Uterus (tissue), 4 donors: ENCODE data around the gene MAN1B1. TPM values are rescaled to one million over a fixed set of nuclear protein-coding genes. Genes with fewer than 3 reads are reported as not detected.

Experiments
- DNase-seq, 2 donors: peaks; one replicate each; pipeline ENCODE4 v3.0.0-alpha.2; 2019 to 2020
- H3K27ac ChIP-seq, 2 donors: fragments of 200-600 bp; sonication (generic); 1 replicate in 1 of 2; 2 replicates in 1 of 2; pipeline ENCODE4 v1.5.1; 2016 to 2018
- H3K27me3 ChIP-seq, 2 donors: fragments of 200-600 bp; sonication (generic); one replicate each; pipeline ENCODE4 v1.5.1; 2018 to 2019; ENCODE audit warnings: control low read depth in 1 of 2
- H3K36me3 ChIP-seq, 2 donors: fragments of 200-600 bp; sonication (generic); one replicate each; pipeline ENCODE4 v1.5.1; 2019; ENCODE audit warnings: control low read depth in 1 of 2
- H3K4me1 ChIP-seq, 2 donors: fragments of 200-600 bp; sonication (generic); one replicate each; pipeline ENCODE4 v1.5.1; 2018 to 2019; ENCODE audit warnings: control low read depth in 1 of 2
- H3K4me3 ChIP-seq, 2 donors: fragments of 200-600 bp; sonication (generic); 1 replicate in 1 of 2; 2 replicates in 1 of 2; pipeline ENCODE4 v1.5.1; 2018 to 2019; ENCODE audit warnings: mild to moderate bottlenecking in 1 of 2
- H3K9me3 ChIP-seq, 2 donors: fragments of 200-600 bp; sonication (generic); one replicate each; pipeline ENCODE4 v1.5.1; 2019; ENCODE audit warnings: control low read depth in 1 of 2
- POLR2A ChIP-seq, 2 donors: fragments of 450-650 bp; IDR thresholded peaks; one replicate each; pipeline ENCODE4 v1.6.1; 2016; ENCODE audit warnings: antibody characterized with exemption in 2 of 2, mild to moderate bottlenecking in 1 of 2, moderate library complexity in 1 of 2
- intact Hi-C: fragments of 100-400 bp; cut with DNase I; formaldehyde crosslinking; loops from one replicate; pipeline ENCODE4 v1.15.1; 2023; ENCODE audit warnings: low total_unique reads
- total RNA-seq, 4 donors: library from RNA; depleted of rRNA in 3 of 4; stranded (reverse); fragments of >200 nt in 3 of 4; gene quantifications; one replicate each; pipeline versions ENCODE4 v1.1.0 to v1.2.4, GENCODE V29; 2014 to 2023
- TF ChIP-seq, protein P1 (sequence below), 4 experiments: fragments of 200-600 bp in 2 of 4; fragments of 450-650 bp in 2 of 4; sonication (generic) in 2 of 4; IDR thresholded peaks; one replicate each; pipeline ENCODE4 v1.5.1; 2016 to 2019; ENCODE audit warnings: antibody characterized with exemption in 4 of 4, mild to moderate bottlenecking in 2 of 4, moderate library complexity in 1 of 4
- donor health status: DM: yes; HTN: yes; CAD: no.

Gene MAN1B1
- total RNA-seq, 4 donors from 2014 or later: 32.9 to 65.0 (median 47.5) TPM

DNA sequence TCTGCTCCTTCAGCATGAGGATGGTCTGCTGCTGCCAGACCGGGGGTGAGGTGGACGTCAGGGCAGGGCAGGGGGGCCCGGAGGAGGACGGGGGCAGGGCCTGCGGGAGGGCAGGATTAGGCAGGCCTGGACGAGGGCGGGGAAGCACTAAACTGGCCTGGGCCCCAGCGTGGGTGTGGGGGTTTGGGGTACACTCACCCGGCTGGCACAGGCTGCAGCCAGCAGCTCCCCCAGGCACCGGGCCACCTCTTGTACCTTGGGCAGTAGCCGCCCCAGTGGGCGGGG lies 22.0 kb upstream of the MAN1B1 start:
- Histone ChIP-seq H3K4me1 (peaks cover 0 to 2% of the 10 kb centered on the region in 2 donors), H3K36me3 (no peaks in the 10 kb centered on the region), H3K9me3 (no peaks in the 10 kb centered on the region), H3K27me3 (peaks cover 0 to 10% of the 10 kb centered on the region in 2 donors), H3K4me3 (no peak overlapping the region), H3K27ac (no peak overlapping the region)
- TF ChIP-seq, protein P1, sequence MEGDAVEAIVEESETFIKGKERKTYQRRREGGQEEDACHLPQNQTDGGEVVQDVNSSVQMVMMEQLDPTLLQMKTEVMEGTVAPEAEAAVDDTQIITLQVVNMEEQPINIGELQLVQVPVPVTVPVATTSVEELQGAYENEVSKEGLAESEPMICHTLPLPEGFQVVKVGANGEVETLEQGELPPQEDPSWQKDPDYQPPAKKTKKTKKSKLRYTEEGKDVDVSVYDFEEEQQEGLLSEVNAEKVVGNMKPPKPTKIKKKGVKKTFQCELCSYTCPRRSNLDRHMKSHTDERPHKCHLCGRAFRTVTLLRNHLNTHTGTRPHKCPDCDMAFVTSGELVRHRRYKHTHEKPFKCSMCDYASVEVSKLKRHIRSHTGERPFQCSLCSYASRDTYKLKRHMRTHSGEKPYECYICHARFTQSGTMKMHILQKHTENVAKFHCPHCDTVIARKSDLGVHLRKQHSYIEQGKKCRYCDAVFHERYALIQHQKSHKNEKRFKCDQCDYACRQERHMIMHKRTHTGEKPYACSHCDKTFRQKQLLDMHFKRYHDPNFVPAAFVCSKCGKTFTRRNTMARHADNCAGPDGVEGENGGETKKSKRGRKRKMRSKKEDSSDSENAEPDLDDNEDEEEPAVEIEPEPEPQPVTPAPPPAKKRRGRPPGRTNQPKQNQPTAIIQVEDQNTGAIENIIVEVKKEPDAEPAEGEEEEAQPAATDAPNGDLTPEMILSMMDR (IDR thresholded peaks at IDR 0.05): no peak
- no peak for TF ChIP-seq POLR2A (IDR thresholded peaks at IDR 0.05)
- DNase-seq: no peak
- intact Hi-C loops: no loop called here

DNA sequence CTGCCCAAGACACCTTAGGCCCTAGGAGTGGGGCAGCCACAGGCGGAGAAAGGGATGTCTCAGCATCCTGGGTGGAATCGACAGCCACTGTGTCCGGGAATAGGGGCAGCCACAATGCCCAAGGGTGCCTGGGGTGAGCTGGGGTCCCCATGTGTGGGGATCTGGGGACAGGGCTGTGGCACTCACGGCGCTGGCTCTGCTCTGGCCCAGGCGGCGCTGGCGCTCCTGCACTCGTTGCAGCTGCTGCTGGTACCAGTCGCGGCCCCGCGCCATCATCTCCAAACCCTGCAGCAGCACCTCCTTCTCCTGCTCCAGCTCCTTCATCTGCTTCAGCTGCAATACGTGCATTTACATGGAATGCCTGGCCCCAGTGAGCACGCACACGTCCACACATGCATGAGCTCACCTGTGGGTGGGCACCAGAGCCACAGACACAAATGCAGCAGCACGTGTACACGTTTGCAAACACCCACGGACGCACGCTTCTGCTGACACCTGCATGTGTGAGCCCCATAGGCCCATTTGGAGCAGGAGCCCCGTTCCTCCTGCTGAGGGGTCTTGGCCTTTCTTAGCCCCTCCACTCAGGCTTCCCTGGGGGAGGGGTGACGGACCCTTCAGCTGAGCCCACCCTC lies 21.3 kb upstream of the MAN1B1 start:
- TF ChIP-seq, protein P1 (IDR thresholded peaks at IDR 0.05): no peak
- no peak for TF ChIP-seq POLR2A (IDR thresholded peaks at IDR 0.05)
- no peak overlapping the region for H3K27ac ChIP-seq
- DNase-seq: no peak
- H3K4me3 ChIP-seq: no peak overlapping the region
- peaks cover 0 to 10% of the 10 kb centered on the region in 2 donors for H3K27me3 ChIP-seq
- intact Hi-C loops: no loop called here
- H3K9me3 ChIP-seq: no peaks in the 10 kb centered on the region
- H3K4me1 ChIP-seq: peaks cover 0 to 8% of the 10 kb centered on the region in 2 donors
- H3K36me3 ChIP-seq: no peaks in the 10 kb centered on the region

DNA sequence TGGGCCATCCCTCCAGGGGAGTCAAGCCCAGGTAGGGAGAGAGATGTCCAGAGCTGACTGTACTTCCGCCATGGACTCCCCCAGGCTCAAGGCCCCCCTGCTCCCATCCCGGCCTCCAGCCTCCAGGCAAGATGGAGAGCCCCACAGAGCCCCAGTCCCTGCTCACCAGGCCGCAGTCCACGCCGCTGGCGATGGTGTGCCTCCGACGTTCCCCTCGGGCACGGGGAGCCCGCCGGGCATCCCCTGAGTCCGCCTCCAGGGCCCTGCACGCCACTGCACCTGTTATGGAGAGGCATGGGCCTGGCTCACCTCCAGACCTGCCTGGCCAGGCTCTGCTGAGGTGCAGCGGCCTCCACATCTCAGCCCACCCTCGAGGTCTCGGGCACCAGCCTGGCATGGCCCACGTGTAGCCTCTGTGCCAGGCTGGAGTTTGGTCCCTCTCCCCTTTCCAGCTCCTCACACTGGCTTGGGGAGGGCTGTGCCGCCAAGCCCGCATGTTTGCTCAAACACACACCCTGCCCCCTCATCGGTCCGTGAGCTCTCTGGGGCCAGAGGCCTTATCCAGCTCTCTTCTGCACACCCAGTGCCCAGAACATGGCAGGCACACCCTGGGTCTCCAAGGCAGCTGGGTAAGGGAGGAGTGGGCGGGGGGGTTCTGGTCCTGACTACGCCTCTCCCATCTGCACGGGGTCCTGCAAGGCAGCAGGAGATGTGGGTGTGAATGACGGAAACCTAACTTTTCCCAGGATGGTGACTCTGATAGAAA lies 20.5 kb upstream of the MAN1B1 start:
- Histone ChIP-seq H3K9me3 (no peaks in the 10 kb centered on the region), H3K27ac (no peak overlapping the region), H3K36me3 (no peaks in the 10 kb centered on the region), H3K27me3 (peaks cover 0 to 10% of the 10 kb centered on the region in 2 donors), H3K4me3 (no peak overlapping the region), H3K4me1 (peaks cover 0 to 15% of the 10 kb centered on the region in 2 donors)
- TF ChIP-seq, protein P1 (IDR thresholded peaks at IDR 0.05): no peak
- no peak for TF ChIP-seq POLR2A (IDR thresholded peaks at IDR 0.05)
- DNase-seq: no peak
- intact Hi-C loops: no loop called here

DNA sequence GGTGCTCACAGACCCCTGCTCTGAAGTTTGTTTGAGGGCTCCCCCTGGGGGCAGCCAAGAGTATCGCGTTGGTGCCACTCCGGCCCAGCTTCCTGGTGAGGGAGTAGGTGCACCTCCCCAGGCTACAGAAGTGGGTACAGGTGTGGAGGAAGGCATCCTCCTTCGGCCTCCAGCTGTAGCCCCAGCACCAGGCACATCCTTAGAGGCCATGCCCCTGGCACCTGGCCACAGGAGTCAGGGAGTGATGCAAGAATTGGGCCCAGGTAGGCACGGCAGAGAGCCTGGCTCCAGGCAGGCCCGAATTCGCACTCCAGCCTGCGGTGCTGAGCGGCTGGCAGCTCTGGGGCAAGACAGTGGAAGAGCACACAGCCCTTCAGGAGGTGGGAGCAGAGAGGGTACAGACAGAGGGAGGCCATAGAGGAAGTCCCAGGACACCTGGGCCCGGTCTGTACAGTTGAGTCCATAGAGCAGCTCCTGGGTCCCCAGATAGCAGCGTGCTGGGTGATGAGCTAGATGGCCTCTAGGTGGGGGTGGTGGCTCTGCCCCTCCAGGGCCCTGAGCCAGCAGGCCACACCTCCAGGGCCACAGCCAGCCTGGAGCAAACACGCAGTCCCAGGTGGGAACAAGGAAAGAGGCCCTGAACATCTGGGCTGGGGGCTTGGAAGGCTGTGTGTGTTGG lies 18.8 kb upstream of the MAN1B1 start:
- Histone ChIP-seq H3K36me3 (no peaks in the 10 kb centered on the region), H3K4me1 (peaks cover 0 to 15% of the 10 kb centered on the region in 2 donors), H3K27me3 (peaks cover 0 to 10% of the 10 kb centered on the region in 2 donors), H3K9me3 (no peaks in the 10 kb centered on the region), H3K4me3 (no peak overlapping the region), H3K27ac (no peak overlapping the region)
- TF ChIP-seq, protein P1 (IDR thresholded peaks at IDR 0.05): peak; percentile 70 to 85 (median 76)
- TF ChIP-seq POLR2A (IDR thresholded peaks at IDR 0.05): no peak
- DNase-seq: peak; percentile 65 to 78
- intact Hi-C loops: no loop called here
